T-helper 1 cell treated with Interleukin-12 subunit alpha and Interleukin-12 subunit beta and Interleukin-4 antibody, amounts not matched to agents 30 ng/mL and 1 ng/mL, for 36 hours (primary cell): Measurements from ENCODE around the gene ADAMTS14. TPM values are rescaled to one million over a fixed set of nuclear protein-coding genes. Genes with fewer than 3 reads are reported as not detected.
"Not testable (repeated sequence)": the region's sequence is repeated elsewhere in the genome, so short reads cannot be mapped to it uniquely, and the experiment has no call there.

Source experiments
- intact Hi-C: fragments of 100-400 bp; cut with micrococcal nuclease; formaldehyde crosslinking; loops from one replicate; pipeline ENCODE4 v1.15.1; 2024
- total RNA-seq: library from RNA; stranded (reverse); gene quantifications from 2 replicates; pipeline ENCODE4 v1.2.3, GENCODE V29; 2022

The ADAMTS14 gene
- total RNA-seq, 1 donor from 2014 or later, result 0.15 TPM

GRCh38 chr10:70749756-70750155 is 77.5 kb downstream of the ADAMTS14 start:
- intact Hi-C loops, result no loop called here

DNA sequence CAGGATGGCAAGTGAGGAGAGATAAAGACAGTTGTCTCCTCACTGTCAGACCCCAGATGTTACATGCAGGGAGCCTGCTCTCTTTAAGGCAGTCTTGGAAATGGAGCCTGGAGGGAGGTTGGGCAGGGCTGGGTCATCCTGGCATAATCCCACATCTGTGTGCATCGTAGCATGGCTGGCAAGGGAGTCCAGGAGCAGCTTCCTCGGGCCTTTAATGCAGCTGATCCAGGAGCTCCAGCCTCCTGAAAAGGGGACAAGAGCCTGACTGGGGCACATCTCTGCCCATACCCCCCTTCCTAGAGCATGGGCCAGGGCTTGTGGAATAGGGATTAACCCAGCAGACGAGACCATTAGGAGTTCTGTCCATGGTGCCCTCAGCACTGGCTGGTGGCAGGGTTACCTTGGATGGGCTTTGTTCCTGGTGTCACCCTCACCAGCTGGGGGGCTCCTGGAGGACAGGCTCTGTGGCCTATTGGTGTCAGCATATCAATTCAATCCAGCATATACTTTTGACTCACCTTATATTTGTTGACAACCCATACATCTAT is 77.9 kb downstream of the ADAMTS14 start:
- intact Hi-C loops, result no loop called here

- intact Hi-C loops, result no loop called here
Observed at GRCh38 chr10:70751356-70751755, 79.0 kb downstream of the ADAMTS14 start.

- intact Hi-C loops, result no loop called here
Observed at GRCh38 chr10:70751991-70752390, 79.7 kb downstream of the ADAMTS14 start.

GRCh38 chr10:70752571-70752970 is 80.3 kb downstream of the ADAMTS14 start:
- intact Hi-C loops, result no loop called here

DNA sequence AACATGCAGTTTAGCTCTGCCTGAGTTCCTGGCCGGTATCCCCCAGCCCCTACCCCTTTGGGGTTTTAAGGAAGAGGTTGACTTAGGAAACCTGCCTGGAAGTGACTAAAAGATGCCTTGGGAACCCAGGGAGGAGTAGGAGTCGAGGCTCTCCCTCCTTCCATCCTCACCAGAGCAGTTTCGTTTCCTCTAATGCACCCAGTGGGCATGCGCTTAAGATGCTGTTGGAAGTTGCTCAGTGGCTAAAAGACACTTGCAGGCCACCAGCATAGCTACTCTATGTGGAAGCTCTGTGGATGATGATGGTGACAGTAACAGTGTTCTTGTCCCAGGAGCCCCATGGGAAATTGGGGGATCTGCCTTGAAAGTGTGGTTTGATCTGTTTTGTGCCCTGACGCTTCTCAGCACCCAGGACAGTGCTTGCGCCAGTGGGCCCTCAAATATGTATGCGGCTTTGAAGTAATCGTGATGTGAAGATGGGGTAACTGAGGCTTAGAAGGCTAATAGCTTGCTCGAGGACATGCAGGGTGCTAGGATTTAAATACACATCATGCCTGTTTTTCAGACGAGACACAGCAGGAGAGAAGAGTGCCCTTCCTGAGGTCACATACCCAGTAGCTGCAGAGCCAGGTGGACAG is 80.8 kb downstream of the ADAMTS14 start:
- intact Hi-C loops, result no loop called here

- intact Hi-C loops, result no loop called here
Observed at GRCh38 chr10:70753841-70754621, 81.7 kb downstream of the ADAMTS14 start.

- intact Hi-C loops, result no loop called here
Observed at GRCh38 chr10:70756700-70757360, 84.5 kb downstream of the ADAMTS14 start.

DNA sequence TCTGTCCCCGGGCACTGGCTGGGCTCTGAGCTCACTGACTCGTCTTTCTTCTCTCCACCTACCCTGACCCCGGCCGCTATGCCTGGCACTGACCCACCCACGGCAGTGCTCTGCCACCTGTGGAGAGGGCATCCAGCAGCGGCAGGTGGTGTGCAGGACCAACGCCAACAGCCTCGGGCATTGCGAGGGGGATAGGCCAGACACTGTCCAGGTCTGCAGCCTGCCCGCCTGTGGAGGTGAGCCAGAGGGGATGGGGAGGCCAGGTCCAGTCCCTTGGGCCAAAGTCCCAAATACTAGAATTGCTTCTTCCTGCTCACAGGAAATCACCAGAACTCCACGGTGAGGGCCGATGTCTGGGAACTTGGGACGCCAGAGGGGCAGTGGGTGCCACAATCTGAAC is 85.5 kb downstream of the ADAMTS14 start:
- intact Hi-C loops, result no loop called here

DNA sequence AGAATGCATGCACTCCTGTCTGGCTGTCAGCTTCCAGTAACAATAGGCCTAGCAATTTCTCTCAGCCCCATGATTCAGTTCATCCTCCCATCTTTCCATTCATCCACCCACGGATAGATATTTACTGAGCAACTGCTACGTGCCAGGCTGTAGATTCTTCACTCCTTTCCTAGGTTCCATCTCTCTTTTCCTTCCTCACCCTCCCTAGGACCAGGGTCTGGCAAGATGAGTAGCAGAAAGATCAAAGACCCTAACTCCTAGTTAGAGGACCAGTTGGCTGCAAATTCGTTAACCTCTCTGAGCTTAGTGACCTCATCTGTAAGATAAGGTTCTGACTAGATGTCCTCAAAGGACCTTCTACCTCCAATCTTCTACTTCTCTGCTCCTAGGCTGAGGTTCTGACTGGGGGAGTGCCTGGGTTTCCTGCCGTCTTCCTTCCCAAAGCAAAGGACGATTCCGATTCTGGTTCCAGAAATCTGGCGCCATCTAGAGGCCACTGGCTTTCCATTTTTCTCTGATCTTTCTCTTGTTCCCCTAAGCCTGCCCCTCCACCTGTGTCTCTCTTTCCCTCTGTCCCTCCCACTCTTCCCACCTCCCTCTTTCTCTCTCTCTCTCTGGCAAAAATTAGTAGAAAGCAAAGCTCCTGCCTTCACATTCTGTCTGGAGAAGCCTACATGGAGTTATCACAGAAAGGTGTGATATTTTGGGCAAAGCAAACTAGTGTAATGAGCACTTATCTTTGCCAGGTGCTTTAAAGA is 86.6 kb downstream of the ADAMTS14 start:
- intact Hi-C loops, result loop anchor here (1.0 kb wide), 6 partner anchors 121 to 538 kb away; no protein-coding TSS in a partner anchor

DNA sequence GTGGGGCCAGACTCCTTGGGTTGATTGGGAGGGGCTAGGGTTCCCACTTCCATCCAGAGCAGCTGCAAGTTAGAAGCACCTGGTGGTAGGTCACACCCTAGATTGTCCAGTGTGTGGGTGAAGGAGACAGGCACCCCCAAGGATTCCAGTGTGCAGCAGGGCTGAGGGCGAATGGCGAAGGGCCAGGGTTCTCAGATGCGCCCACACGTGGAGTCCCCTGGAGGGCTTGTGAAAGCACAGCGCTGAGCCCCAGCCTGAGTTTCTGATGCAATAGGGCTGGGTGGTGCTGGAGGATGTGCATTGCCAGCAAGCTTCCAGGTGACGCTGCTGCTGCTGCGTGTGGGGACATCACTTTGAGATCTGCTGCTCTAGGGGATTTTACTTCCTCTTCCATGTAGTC is 87.5 kb downstream of the ADAMTS14 start:
- intact Hi-C loops, result loop anchor here (1.0 kb wide), 6 partner anchors 121 to 538 kb away; no protein-coding TSS in a partner anchor

DNA sequence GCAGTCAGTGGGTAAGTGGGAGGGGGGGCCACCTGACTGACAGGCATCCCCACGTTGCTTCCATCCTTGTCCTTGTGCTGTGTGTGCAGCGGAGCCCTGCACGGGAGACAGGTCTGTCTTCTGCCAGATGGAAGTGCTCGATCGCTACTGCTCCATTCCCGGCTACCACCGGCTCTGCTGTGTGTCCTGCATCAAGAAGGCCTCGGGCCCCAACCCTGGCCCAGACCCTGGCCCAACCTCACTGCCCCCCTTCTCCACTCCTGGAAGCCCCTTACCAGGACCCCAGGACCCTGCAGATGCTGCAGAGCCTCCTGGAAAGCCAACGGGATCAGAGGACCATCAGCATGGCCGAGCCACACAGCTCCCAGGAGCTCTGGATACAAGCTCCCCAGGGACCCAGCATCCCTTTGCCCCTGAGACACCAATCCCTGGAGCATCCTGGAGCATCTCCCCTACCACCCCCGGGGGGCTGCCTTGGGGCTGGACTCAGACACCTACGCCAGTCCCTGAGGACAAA is 88.0 kb downstream of the ADAMTS14 start:
- intact Hi-C loops, result no loop called here

GRCh38 chr10:70761031-70761601 is 88.8 kb downstream of the ADAMTS14 start:
- intact Hi-C loops, result no loop called here

DNA sequence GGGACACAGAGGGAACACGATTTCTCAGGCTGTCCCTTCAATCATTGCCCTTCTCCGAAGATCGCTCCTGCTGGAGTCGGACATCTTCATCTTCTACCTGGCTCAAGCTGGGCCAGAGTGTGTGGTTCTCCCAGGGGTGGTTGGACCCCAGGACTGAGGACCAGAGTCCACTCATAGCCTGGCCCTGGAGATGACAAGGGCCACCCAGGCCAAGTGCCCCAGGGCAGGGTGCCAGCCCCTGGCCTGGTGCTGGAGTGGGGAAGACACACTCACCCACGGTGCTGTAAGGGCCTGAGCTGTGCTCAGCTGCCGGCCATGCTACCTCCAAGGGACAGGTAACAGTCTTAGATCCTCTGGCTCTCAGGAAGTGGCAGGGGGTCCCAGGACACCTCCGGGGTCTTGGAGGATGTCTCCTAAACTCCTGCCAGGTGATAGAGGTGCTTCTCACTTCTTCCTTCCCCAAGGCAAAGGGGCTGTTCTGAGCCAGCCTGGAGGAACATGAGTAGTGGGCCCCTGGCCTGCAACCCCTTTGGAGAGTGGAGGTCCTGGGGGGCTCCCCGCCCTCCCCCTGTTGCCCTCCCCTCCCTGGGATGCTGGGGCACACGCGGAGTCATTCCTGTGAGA is 89.5 kb downstream of the ADAMTS14 start:
- intact Hi-C loops, result no loop called here

DNA sequence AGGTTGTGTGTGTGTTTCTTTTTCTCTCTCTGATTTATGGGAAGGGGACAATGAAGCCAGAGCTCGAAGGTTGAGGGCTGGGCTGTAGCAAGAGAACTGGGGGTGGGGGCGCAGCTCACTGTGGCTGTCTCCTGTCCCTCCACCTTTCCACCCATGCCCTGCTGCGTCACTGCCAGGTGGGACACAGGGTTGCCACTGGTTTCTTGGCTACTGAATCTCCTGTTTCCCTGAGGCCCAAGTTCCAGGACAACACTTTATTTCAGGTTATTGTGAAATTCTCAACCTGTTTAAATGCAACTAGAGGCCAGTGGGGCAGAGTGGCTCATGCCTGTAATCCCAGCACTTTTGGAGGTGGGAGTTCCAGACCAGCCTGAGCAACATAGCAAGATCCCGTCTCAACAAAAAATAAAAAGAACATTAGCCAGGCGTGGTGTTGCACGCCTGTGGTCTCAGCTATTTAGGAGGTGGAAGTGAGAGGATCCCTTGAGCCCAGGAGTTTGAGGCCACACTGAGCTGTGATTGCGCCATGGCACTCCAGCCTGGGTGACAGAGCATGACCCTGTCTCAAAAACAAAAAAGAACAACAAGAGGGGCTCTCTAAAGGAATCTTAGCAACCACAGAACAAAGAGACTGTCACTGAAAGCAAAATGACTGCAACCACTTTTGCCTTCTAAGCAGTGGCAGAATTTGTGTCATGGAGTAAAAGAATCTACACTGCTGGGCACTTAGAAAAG is 90.3 kb downstream of the ADAMTS14 start:
- intact Hi-C loops, result no loop called here

- intact Hi-C loops, result no loop called here
Observed at GRCh38 chr10:70763567-70763966, 91.3 kb downstream of the ADAMTS14 start.

DNA sequence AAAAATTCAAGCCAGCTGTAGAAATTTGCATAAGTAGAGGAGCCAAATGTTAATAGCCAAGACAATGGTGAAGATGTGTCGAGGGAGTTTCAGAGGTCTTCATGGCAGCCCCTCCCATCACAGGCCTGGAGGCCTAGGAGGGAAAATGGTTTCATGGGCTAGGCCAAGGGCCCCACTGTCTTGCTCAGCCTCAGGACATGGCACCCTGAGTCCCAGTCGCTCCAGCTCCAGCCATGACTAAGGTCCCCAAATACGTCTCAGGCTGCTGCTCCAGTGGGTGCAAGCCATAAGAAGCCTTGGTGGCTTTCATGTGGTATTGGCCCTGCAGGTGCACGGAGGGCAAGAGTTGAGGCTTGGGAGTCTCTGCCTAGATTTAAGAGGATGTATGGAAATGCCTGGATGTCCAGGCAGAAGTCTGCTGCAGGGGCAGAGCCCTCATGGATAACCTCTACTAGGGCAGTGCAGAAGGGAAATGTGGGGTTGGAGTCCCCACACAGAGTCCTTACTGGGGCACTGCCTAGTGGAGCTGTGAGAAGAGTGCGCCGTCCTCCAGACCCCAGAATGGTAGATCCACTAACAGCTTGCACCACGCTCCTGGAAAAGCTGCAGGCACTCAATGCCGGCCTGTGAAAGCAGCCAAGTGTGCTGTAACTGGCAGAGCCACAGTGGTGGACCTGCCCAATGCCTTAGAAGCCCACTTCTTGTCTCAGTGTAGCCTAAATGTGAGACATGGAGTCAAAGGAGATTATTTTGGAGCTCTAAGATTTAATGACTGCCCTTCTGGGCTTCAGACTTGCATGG is 93.7 kb downstream of the ADAMTS14 start:
- intact Hi-C loops, result no loop called here

DNA sequence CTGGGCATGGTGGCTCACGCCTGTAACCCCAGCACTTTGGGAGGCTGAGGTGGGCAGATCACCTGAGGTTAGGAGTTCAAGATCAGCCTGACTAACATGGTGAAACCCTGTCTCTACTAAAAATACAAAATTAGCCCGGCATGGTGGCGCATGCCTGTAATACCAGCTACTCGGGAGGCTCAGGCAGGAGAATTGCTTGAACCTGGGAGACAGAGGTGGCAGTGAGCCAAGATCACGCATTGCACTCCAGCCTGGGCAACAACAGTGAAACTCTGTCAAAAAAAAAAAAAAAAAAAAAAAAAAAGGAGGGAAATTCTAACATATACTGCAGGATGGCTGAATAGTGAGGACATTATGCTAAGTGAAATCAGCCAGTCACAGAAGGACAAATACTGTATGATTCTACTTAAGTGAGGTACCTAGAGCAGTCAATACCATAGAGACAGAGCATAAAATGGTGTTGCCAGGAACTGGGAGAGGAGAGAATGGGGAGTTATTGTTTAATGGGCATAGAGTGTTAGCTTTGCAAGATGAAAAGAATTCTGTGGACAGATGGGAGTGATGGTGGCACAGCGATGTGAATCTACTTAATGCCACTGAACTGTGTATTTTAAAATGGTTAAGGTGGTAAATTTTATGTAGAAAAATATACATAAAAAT is 95.8 kb downstream of the ADAMTS14 start:
- intact Hi-C loops, result not testable (repeated sequence)
